HG03342 (cell line): ENCODE results near the gene ARFRP1.

Experiments used
- ATAC-seq: cut with Tn5 transposase; IDR thresholded peaks from one replicate; pipeline ENCODE4 v1.9.1; 2021; ENCODE audit warnings: mild to moderate bottlenecking, moderate library complexity; ENCODE audit not compliant: unreplicated experiment

ARFRP1 gene

DNA sequence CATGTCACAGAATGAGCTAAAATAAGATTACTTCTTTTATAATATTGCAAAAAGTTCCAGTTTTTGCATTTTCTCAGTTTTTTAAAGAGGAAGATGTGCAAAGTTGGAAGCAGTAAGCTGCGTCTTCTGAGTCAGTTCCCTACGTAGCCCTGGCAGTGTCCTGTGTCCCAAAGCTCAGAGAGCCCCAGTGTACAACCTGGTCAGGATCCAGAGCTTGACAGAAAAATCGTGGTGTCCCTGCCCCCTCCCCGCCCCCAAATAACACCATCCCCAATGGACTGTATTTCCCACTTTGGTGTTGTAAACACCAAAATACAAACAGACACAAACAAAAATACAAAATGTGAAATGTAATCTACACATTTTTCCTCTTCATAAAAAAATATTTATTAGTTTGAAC, 36.4 kb upstream of the ARFRP1 start:
- ATAC-seq = no peak

DNA sequence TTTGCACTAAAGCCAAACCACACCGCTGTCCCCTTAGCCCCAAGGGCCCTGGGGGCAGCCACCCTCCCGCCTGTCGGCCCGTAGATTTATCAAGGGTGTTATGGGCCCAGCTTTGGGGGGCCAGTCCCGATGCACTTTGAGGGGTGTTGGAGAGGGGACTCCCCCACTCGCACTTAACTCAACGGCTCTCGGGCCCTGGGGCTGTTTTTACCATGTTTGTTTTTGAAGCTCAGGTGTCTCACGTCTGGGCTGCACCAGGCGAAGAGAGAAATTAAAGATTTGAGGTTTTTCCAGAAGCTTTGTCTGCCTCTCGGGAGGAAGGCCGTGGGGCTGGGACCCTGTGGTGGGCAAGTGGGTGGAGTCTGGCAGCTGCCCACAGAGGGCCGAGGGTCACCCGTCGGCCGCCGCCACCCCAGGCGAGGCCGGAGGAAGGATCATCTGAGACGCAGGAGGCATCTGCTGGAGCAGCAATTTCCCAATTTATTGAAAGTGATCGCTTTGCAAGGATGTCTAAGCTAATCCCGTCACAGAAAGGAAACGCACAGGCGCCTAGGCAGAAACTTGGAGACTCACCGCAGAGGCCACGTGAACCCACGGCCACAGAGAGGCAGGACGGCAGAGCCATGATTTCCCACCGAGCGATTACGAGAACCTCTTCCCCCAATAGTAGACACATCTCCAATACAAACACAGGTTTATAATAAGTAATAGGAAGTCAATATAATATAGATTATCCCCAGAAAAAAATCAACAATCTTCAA, 35.6 kb upstream of the ARFRP1 start:
- ATAC-seq = no peak

DNA sequence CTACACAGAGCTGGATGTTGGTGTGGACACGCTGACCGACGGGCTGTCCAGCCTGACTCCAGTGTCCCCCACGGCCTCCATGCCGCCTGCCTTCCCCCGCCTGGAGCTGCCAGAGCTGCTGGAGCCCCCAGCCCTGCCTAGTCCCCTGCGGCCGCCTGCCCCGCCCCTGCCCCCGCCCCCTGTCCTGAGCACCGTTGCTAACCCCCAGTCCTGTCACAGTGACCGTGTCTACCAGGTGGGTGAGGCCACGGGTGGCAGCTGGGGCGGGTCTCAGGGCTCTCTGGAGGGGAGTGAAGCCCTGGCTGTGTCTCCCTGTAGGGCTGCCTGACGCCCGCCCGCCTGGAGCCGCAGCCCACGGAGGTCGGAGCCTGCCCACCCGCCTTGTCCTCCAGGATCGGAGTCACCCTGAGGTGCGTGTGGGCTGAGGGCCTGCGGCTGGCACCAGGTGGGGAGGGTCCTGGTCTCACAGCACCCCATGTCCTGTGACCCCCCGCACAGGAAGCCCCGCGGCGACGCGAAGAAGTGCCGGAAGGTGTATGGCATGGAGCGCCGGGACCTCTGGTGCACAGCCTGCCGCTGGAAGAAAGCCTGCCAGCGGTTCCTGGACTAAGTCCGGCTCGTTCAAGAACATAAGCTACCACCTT, 34.7 kb upstream of the ARFRP1 start:
- ATAC-seq = no peak

DNA sequence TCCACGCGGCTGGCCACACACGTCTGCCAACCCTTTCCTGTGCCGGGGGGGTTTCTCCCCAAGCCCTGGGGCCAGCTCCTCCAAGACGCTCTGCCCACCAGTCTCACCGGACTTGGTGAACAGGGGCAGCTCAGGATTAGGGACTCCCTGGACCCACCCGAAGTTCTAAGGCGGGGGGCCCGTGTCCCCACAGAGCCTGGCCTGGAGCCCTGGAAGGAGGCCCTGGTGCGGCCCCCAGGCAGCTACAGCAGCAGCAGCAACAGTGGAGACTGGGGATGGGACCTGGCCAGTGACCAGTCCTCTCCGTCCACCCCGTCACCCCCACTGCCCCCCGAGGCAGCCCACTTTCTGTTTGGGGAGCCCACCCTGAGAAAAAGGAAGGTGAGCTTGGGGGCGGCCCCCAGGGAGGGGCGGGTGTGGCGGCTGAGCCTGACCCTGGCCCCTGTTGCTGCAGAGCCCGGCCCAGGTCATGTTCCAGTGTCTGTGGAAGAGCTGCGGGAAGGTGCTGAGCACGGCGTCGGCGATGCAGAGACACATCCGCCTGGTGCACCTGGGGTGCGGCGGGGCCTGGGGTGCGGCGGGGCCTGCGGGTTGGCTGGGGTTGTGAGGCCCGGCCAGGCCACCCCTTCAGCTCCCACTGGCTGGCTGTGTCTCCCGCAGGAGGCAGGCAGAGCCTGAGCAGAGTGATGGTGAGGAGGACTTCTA, 34.1 kb upstream of the ARFRP1 start:
- no peak for ATAC-seq

DNA sequence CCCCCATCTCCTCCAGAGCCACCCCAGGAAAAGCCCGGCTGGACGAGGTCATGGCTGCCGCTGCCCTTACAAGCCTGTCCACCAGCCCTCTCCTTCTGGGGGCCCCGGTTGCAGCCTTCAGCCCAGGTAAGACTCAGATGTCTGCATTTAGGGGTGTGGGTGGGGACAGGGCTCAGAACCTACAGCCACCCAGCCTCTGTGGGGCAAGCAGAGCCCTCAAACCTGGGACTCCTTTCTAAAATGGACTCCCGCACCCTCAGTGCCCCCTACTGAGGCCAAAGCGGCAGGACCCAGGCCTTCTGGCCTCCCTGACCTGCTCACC, 33.5 kb upstream of the ARFRP1 start:
- no peak for ATAC-seq

DNA sequence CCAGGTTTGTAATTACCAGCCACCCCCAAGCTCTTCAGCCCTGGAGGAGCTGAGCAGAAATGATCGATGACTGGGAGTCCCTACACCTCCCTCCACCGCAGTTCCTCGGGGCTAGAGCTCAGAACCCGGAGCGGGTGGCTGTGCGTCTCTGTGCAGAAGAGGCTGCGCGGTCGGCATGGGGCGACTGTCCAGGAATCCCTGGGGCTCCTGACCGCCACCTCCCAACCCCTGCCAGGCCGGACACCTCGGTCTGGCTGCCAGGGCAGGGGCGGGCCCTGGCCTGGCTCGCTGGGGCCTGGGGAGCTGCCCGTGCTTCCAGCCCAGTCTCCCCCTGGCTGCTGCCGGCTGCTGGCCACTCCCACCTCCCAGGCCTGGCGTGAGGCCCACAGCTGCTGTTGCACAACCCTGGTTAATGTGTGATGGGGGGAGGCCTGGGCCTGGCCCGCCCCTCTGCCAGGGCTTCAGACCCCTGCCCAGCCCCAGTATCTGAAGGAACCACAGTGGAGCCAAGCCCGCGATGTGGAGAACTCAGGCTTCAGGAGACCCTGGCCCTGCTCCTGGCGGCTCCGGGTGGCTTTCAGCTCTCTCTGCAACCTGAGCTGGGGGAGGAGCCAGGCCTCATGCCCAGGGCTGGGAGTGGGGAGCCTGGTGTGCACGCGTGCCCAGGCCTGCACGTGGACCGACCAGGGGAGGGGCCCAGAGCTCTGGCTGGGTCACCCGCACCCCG, 33.0 kb upstream of the ARFRP1 start:
- no peak for ATAC-seq

DNA sequence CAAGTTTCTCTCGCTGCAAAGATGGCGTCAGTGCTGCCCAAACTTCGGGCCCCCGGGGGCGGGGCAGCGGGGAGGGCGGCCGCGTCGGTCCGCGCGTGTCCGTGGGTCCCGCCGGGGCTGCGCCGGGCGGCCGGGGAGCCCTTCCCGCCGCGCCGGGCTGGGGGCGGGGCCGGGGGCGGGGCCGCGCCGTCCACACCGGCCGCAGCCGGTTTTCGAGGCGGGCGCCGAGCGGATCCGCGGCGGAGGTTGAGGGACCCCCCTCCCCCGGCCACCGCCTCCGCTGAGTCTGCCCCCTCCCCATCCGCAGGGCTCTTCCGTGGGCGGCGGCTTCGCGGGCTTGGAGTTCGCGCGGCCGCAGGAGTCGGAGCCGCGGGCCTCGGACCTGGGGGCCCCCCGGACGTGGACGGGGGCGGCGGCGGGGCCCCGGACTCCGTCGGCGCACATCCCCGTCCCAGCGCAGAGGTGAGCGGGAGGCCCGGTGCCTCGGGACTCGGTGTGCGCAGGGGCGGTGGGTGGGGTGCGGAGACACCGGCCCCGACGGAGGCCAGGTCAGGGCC, 32.4 kb upstream of the ARFRP1 start:
- ATAC-seq = peak; percentile 24

DNA sequence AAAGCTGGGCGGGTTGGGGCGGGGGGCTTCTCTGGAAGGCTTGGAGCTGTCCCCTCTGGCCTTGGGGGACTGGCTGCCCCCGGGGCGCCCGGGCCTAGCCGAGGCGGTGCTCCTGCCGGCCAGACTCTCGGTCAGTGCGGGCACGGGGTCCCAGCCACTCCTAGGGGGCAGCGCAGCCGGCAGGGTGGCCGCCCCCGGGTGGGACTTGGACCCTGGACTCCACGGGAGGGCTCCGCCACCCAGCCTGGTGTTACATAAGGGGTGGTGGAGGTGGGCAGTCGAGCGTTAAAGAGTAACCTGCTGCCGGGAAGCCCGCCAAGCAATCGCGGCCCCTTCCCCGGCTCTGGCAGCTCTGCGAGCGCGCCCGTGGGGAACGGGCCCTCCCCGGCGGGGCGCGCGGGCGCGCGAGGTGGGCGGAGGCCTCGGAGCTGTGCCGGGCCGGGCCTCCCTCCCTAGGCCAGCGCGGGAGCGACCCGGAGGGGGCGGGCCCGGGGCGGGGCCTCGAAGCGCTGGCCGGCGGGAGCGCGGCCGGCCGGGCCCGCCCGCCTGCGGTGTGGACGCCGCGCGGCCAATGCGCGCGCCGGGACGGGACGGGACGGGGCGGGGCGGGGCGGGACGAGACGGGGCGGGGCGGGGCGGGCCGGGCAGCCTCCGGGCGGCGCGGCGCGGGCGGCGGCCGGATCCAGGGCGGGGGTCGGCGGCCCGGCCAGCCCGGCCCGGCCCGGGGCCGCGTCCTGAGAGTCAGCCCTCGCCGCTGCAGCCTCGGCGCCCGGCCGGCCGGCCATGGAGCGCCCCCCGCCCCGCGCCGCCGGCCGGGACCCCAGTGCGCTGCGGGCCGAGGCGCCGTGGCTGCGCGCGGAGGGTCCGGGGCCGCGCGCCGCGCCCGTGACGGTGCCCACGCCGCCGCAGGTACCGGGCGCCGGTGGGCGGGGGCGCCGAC, 31.6 kb upstream of the ARFRP1 start, which contains the start of gene SLC2A4RG:
Gene SLC2A4RG, plus strand, starts transcription at position 647 of the 940 bp plus-strand sequence. Its CDS starts 137 bp downstream, at position 784.
- peak; percentile 39 for ATAC-seq

DNA sequence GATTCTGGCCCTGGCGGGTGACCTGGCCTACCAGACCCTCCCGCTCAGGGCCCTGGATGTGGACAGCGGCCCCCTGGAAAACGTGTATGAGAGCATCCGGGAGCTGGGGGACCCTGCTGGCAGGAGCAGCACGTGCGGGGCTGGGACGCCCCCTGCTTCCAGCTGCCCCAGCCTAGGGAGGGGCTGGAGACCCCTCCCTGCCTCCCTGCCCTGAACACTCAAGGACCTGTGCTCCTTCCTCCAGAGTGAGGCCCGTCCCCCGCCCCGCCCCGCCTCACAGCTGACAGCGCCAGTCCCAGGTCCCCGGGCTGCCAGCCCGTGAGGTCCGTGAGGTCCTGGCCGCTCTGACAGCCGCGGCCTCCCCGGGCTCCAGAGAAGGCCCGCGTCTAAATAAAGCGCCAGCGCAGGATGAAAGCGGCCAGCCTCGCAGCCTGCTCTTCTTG, 30.9 kb upstream of the ARFRP1 start:
- no peak for ATAC-seq

DNA sequence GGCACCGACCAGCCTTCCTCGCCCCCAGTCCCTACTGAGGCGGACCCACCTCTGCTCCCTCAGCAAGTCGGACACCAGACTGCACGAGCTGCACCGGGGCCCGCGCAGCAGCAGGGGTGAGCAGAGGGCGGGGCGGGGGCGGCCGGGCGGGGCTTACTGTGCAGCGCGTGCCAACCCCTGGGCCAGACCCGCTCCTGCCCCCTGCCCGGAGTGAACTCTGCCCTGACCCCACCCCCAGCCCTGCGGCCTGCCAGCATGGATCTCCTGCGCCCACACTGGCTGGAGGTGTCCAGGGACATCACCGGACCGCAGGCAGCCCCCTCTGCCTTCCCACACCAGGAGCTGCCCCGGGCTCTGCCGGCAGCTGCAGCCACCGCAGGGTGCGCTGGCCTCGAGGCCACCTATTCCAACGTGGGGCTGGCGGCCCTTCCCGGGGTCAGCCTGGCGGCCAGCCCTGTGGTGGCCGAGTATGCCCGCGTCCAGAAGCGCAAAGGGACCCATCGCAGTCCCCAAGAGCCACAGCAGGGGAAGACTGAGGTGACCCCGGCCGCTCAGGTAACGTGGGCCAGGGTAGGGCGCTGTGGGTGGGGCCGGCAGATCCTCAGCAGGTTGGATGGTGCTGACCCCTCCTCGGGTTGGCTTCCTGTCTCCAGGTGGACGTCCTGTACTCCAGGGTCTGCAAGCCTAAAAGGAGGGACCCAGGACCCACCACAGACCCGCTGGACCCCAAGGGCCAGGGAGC, 30.3 kb upstream of the ARFRP1 start:
- ATAC-seq = no peak

DNA sequence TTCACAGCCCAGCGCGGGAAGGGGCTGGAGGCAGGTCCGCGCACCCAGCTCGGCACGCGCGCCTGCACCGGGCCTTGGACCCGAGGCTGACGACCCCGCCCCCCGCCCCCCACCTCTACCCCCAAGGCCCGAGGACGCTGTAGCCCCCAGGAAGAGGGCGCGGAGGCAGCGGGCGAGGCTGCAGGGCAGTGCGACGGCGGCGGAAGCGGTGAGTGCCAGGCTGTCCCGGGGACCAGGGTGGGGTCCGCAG, 29.8 kb upstream of the ARFRP1 start:
- ATAC-seq = no peak

DNA sequence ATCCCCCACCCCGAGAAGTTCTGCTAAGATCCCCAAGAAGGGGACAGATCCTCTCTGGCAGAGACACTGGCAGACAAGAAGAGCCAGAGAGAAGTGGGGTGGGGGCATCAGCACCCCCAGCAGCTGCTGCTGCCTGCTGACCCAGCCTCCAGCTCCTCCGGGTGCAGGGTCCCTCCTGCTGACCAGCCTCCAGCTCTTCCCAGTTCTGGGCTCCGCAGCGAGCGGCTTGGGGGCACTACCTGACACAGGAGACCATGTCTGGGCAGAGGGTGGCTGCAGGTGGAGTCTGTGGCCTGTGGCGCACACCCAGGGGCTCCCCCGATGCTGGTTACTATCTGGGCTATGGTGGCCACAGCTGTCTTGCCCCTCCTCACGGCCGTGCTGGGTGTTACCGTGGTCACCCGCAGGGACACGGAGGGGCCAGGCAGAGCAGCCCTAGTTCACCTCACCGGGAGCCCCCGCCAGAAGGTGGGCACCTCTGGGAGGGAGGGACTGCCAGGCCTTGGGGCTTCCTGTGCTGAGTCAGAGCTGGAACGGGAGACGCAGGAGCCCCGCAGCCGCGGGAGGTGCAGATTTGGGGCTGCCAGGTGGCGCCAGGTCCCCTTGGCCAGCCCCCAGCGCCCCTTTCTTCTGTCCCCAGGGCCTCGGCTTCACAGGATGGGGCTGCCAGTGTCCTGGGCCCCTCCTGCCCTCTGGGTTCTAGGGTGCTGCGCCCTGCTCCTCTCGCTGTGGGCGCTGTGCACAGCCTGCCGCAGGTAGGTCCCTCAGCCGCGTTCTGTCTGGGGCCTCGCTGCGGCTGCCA, 29.3 kb upstream of the ARFRP1 start:
- ATAC-seq = no peak

DNA sequence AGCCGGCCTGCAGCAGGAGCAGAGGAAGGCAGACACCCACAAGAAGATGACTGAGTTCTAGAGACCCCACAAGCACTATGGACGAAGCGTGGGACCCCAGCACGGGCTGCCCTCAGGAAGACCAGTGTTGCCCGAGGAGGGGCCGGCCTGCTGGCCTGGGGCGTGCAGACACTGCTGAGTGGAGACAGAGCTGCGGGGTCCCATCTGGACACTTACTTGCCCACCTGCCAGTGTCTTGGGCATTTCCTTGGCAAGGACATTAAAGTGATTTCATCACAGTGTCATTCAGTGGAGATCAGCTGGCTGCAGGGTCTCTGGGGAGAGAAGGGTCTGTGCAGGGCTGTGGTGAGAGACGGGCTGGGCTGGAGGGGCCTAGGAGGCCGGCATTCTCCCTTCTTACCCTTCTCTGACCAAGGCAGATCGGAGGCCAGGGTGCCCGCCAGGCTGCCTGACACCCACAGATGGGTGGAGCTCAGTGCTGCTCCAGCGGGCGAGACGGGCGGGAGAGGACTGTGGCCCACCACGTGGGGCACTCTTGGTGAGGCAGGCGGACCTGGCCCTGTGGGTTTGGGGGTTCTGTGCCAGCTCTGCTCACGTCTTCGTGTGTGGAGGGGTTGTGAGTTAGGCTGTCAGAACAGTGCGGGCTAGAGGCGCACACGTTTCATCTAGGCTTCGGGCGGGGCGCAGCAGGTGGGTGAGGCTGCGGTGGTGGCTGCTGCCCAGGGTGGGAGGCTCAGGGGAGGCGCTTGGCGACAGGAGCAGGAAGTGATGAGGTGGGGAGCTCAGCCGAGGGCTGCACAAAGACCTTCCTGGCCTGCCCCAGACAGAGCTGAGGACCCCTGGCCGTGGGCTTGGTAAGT, 28.3 kb upstream of the ARFRP1 start, which contains the start of gene LIME1:
Gene LIME1, plus strand, starts transcription at position 806 of the 860 bp plus-strand sequence. CDS start 886 bp downstream, outside the sequence.
- no peak for ATAC-seq

DNA sequence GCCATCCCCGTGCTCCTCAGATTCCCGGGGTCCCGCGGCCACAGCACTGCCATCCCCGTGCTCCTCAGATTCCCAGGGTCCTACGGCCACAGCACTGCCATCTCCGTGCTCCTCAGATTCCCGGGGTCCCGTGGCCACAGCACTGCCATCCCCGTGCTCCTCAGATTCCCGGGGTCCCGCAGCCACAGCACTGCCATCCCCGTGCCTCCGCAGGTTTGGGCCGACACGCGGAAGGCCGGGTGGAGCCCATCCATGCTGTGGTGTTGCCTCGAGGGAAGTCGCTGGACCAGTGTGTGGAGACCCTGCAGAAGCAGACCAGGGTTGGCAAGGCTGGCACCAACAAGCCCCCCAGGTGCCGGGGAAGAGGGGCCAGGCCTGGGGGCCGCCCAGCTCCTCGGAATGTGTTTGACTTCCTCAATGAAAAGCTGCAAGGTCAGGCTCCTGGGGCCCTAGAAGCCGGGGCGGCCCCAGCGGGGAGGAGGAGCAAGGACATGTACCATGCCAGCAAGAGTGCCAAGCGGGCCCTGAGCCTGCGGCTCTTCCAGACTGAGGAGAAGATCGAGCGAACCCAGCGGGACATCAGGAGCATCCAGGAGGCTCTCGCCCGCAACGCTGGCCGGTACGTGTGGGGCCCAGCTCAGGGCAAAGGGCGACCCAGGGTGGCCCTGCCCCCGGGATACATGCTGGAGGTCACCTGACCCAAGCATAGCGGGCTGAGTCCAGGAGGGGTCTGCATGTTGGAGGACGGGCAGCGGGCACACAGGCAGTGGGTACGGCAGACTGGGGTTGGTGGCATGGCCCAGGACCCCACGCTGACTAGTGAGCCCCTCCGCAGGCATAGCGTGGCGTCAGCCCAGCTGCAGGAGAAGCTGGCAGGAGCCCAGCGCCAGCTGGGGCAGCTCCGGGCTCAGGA, 27.4 kb upstream of the ARFRP1 start:
- ATAC-seq = no peak

DNA sequence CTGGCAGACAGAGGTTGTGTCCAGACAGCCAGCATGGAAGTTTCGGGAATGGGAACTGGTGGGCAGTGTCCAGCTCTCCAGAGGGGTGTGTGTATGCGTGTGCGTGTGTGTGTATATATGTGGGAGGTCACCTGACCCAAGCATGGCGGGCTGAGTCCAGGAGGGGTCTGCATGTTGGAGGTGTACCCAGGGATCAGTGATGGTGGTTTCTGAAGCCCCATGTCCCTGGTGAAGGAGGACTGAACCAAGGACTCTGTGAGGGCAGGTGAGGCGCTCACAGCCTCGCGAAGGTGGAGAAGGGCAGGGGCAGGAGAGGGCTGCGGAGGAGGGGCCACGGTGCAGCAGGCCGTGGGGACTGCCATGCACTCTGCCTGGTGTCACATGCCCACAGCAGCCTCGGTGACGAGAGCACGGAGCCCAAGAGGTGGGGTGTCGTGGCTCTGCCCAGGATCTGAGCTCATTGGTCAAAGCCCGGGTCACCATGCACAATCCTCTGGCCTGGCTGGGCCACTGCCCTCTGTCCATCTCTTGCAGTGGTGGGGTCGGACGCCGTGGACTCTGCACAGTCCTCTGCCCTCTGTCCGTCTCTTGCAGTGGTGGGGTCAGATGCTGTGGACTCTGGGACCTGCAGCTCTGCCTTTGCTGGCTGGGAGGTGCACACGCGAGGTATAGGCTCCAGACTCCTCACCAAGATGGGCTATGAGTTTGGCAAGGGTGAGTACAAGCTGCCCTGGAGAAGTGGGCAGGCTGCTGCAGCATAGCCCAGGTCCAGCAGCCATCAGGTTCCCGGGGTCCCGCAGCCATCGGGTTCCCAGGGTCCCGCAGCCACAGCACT, 26.6 kb upstream of the ARFRP1 start:
- ATAC-seq = no peak
